OCI-LY1 (cell line): ENCODE results near the gene CDK5RAP2.

Experiments
- CTCF ChIP-seq: fragments of 200-600 bp; sonication (generic), shearing (Covaris generic); IDR thresholded peaks from 2 replicates; pipeline ENCODE4 v1.5.1; 2017; ENCODE audit warnings: mild to moderate bottlenecking, antibody characterized with exemption, low read length, moderate library complexity, mixed read lengths
- EZH2 ChIP-seq: fragments of 200-600 bp; sonication (generic), shearing (Covaris generic); IDR thresholded peaks from 2 replicates; pipeline ENCODE4 v1.8.0; 2017; ENCODE audit warnings: borderline replicate concordance, mixed run types, mild to moderate bottlenecking, antibody characterized with exemption, low read length, moderate library complexity, mixed read lengths

- TF ChIP-seq CTCF: no peak
- TF ChIP-seq EZH2: no peak
Measured at GRCh38 chr9:120514405-120514804, 65.6 kb downstream of the CDK5RAP2 start.
